Fibroblast of lung (primary cell): ENCODE measurements around the gene EBF3. TPM values are rescaled to one million over a fixed set of nuclear protein-coding genes. Genes with fewer than 3 reads are reported as not detected.
"Not testable (repeated sequence)": the region's sequence is repeated elsewhere in the genome, so short reads cannot be mapped to it uniquely, and the experiment has no call there.

Source experiments
- DNase-seq, 2 donors: peaks; one replicate each; pipeline versions ENCODE4 v3.0.0 to v3.0.0-alpha.2; 2010; ENCODE audit warnings: low read depth in 2 of 2
- H2AFZ ChIP-seq: 2 replicates; pipeline ENCODE4 v1.5.1; 2012; ENCODE audit warnings: low read length, control low read depth, inconsistent platforms
- H3K27ac ChIP-seq: 2 replicates; pipeline ENCODE4 v1.5.1; 2011; ENCODE audit warnings: low read length, control low read depth; ENCODE audit not compliant: insufficient read depth
- H3K27me3 ChIP-seq: 2 replicates; pipeline ENCODE4 v1.5.1; 2011; ENCODE audit warnings: mild to moderate bottlenecking, low read length; ENCODE audit not compliant: control insufficient read depth, insufficient read depth
- H3K36me3 ChIP-seq: 2 replicates; pipeline ENCODE4 v1.5.1; 2011; ENCODE audit warnings: low read length; ENCODE audit not compliant: control insufficient read depth, insufficient read depth
- H3K4me1 ChIP-seq: 2 replicates; pipeline ENCODE4 v1.5.1; 2011; ENCODE audit warnings: low read length; ENCODE audit not compliant: control insufficient read depth, insufficient read depth; ENCODE audit errors: extremely low read depth
- H3K4me2 ChIP-seq: 2 replicates; pipeline ENCODE4 v1.5.1; 2011; ENCODE audit warnings: low read length, control low read depth; ENCODE audit not compliant: insufficient read depth; ENCODE audit errors: extremely low read depth
- H3K4me3 ChIP-seq, 4 experiments: fragments of 200-600 bp in 1 of 4; sonication (generic) in 1 of 4; replicated peaks in 1 of 4; 2 replicates each; pipeline ENCODE4 v1.5.1; 2011 to 2016; ENCODE audit warnings: low read length in 4 of 4, low read depth in 3 of 4, mild to moderate bottlenecking in 3 of 4, control low read depth in 2 of 4, inconsistent platforms in 1 of 4, mixed read lengths in 1 of 4; ENCODE audit not compliant: insufficient read depth in 1 of 4; ENCODE audit errors: control extremely low read depth in 1 of 4
- H3K79me2 ChIP-seq: 2 replicates; pipeline ENCODE4 v1.5.1; 2012; ENCODE audit warnings: mild to moderate bottlenecking, low read length, inconsistent platforms; ENCODE audit not compliant: control insufficient read depth, insufficient read depth
- H3K9ac ChIP-seq: 2 replicates; pipeline ENCODE4 v1.5.1; 2011; ENCODE audit warnings: mild to moderate bottlenecking, low read length, control low read depth; ENCODE audit not compliant: insufficient read depth
- H3K9me3 ChIP-seq: 2 replicates; pipeline ENCODE4 v1.5.1; 2012; ENCODE audit warnings: low read depth, low read length; ENCODE audit not compliant: control insufficient read depth, insufficient read depth
- H4K20me1 ChIP-seq: 2 replicates; pipeline ENCODE4 v1.5.1; 2011; ENCODE audit warnings: low read length; ENCODE audit not compliant: control insufficient read depth, insufficient read depth; ENCODE audit errors: extremely low read depth
- CTCF ChIP-seq, 2 donors: IDR thresholded peaks in 1 of 2; conservative IDR thresholded peaks in 1 of 2; 1 replicate in 1 of 2; 2 replicates in 1 of 2; pipeline ENCODE4 v1.5.1; 2011 to 2012; ENCODE audit warnings: low read length in 2 of 2, control low read depth in 1 of 2, inconsistent platforms in 1 of 2, low read depth in 1 of 2, mild to moderate bottlenecking in 1 of 2
- EZH2 ChIP-seq: IDR thresholded peaks from 2 replicates; pipeline ENCODE4 v1.5.1; 2012; ENCODE audit warnings: low read length, control low read depth, mild to moderate bottlenecking; ENCODE audit errors: missing control alignments
- polyA plus RNA-seq, 2 donors: library from polyadenylated mRNA; depleted of rRNA in 1 of 2; stranded (reverse) in 1 of 2; unstranded in 1 of 2; fragments of >200 nt; gene quantifications; 2 replicates each; pipeline ENCODE4 v1.2.1, GENCODE V29; 2011 to 2012; ENCODE audit warnings: missing spikeins in 1 of 2
- total RNA-seq: library from RNA; depleted of rRNA; stranded (reverse); fragments of >200 nt; gene quantifications from 2 replicates; pipeline ENCODE4 v1.2.1, GENCODE V29; 2014

Gene EBF3
- total and polyA plus RNA-seq, 2 donors (not counting 1 experiment from before 2014, with no cell fraction given), result 0.12 to 0.17 TPM

GRCh38 chr10:129921801-129922597 lies 42.1 kb downstream of the EBF3 start:
- no peaks in the 10 kb centered on the region for H3K79me2 ChIP-seq
- no peaks in the 10 kb centered on the region for H3K4me1 ChIP-seq
- H2AFZ ChIP-seq, result no peak overlapping the region
- no peak overlapping the region for H3K27ac ChIP-seq
- H3K4me2 ChIP-seq, result no peak overlapping the region
- no peaks in the 10 kb centered on the region for H3K9me3 ChIP-seq
- H3K36me3 ChIP-seq, result no peaks in the 10 kb centered on the region
- H4K20me1 ChIP-seq, result no peaks in the 10 kb centered on the region
- H3K9ac ChIP-seq, result no peak overlapping the region
- H3K27me3 ChIP-seq, result no peaks in the 10 kb centered on the region
- no peak for DNase-seq
- TF ChIP-seq CTCF (conservative IDR thresholded peaks at IDR 0.05 in 1 of 2, IDR thresholded peaks at IDR 0.05 in 1 of 2; ENCODE audit: low read depth in 1 of 2, low read length in 2 of 2) (no peak), EZH2 (no peak)
- H3K4me3 ChIP-seq, result no peak overlapping the region

GRCh38 chr10:129921065-129921670 lies 42.9 kb downstream of the EBF3 start:
- H3K4me3 ChIP-seq, result no peak overlapping the region
- DNase-seq, result no peak
- no peaks in the 10 kb centered on the region for H3K79me2 ChIP-seq
- H4K20me1 ChIP-seq, result no peaks in the 10 kb centered on the region
- H3K27ac ChIP-seq, result no peak overlapping the region
- no peaks in the 10 kb centered on the region for H3K4me1 ChIP-seq
- H3K4me2 ChIP-seq, result no peak overlapping the region
- H3K9ac ChIP-seq, result no peak overlapping the region
- H3K9me3 ChIP-seq, result no peaks in the 10 kb centered on the region
- TF ChIP-seq CTCF (conservative IDR thresholded peaks at IDR 0.05 in 1 of 2, IDR thresholded peaks at IDR 0.05 in 1 of 2; ENCODE audit: low read depth in 1 of 2, low read length in 2 of 2) (no peak), EZH2 (no peak)
- no peak overlapping the region for H2AFZ ChIP-seq
- H3K36me3 ChIP-seq, result no peaks in the 10 kb centered on the region
- H3K27me3 ChIP-seq, result no peaks in the 10 kb centered on the region

- not testable (repeated sequence) for DNase-seq, H4K20me1 ChIP-seq, H3K27ac ChIP-seq, H3K4me3 ChIP-seq, H3K36me3 ChIP-seq, H3K9me3 ChIP-seq, H3K9ac ChIP-seq, H2AFZ ChIP-seq, H3K79me2 ChIP-seq, H3K4me1 ChIP-seq, H3K27me3 ChIP-seq, H3K4me2 ChIP-seq
Measured at GRCh38 chr10:129920187-129920586, 43.9 kb downstream of the EBF3 start.
